Smooth muscle cell (in vitro differentiated cells): Measurements from ENCODE around the gene CKAP2. TPM values are rescaled to one million over a fixed set of nuclear protein-coding genes. Genes with fewer than 3 reads are reported as not detected.
"Not testable (repeated sequence)": the region's sequence is repeated elsewhere in the genome, so short reads cannot be mapped to it uniquely, and the experiment has no call there.

ENCODE experiments used
- DNase-seq: peaks from one replicate; lab custom pipeline; 2025; ENCODE audit not compliant: unreplicated experiment; lab: John Stamatoyannopoulos, UW
- H2AFZ ChIP-seq: fragments of 200-600 bp; sonication (generic); 2 replicates; pipeline ENCODE4 v1.6.0; 2016; ENCODE audit warnings: antibody characterized with exemption, low read depth, mild to moderate bottlenecking
- H3F3A ChIP-seq: fragments of 200-600 bp; sonication (generic); 2 replicates; pipeline ENCODE4 v1.6.0; 2017; ENCODE audit warnings: antibody characterized with exemption, low read depth
- H3K27ac ChIP-seq: fragments of 200-600 bp; sonication (generic); 2 replicates; pipeline ENCODE4 v1.5.1; 2016; ENCODE audit warnings: low read depth, mild to moderate bottlenecking
- H3K27me3 ChIP-seq: fragments of 200-600 bp; sonication (generic); 2 replicates; pipeline ENCODE4 v1.6.1; 2016; ENCODE audit warnings: low read depth, mild to moderate bottlenecking
- H3K36me3 ChIP-seq: fragments of 200-600 bp; sonication (generic); 2 replicates; pipeline ENCODE4 v1.5.1; 2016; ENCODE audit warnings: low read depth
- H3K4me1 ChIP-seq: fragments of 200-600 bp; sonication (generic); 2 replicates; pipeline ENCODE4 v1.5.1; 2016; ENCODE audit warnings: low read depth
- H3K4me2 ChIP-seq: fragments of 200-600 bp; sonication (generic); 2 replicates; pipeline ENCODE4 v1.6.0; 2016; ENCODE audit warnings: mild to moderate bottlenecking
- H3K4me3 ChIP-seq: fragments of 200-600 bp; sonication (generic); 2 replicates; pipeline ENCODE4 v1.5.1; 2016; ENCODE audit warnings: mild to moderate bottlenecking
- H3K79me2 ChIP-seq: fragments of 200-600 bp; sonication (generic); 2 replicates; pipeline ENCODE4 v1.6.0; 2016; ENCODE audit warnings: low read depth, mild to moderate bottlenecking
- H3K9ac ChIP-seq: fragments of 200-600 bp; sonication (generic); 2 replicates; pipeline ENCODE4 v1.6.0; 2016; ENCODE audit warnings: low read depth
- H3K9me3 ChIP-seq: fragments of 200-600 bp; sonication (generic); replicated peaks from 2 replicates; pipeline ENCODE4 v1.5.1; 2016; ENCODE audit warnings: low read depth
- H4K20me1 ChIP-seq: fragments of 200-600 bp; sonication (generic); 2 replicates; pipeline ENCODE4 v1.6.0; 2016; ENCODE audit warnings: low read depth
- WGBS: methylation state at CpG from one replicate; pipeline ENCODE4 v1.1.7; 2016; ENCODE audit warnings: low lambda C conversion rate; 5-methylcytosine and 5-hydroxymethylcytosine counted together
- polyA plus RNA-seq: library from polyadenylated mRNA; unstranded; fragments of >200 nt; fragmentation: Nextera tagmentation; extraction: Ambion mirVana; gene quantifications from 2 replicates; pipeline ENCODE4 v1.2.1, GENCODE V29; 2016
- total RNA-seq: library from RNA; depleted of rRNA; stranded (reverse); fragments of >200 nt; gene quantifications from 2 replicates; pipeline ENCODE4 v1.2.3, GENCODE V29; 2014

The CKAP2 gene
- total and polyA plus RNA-seq, 2 experiments from 2014 or later: 11.8 to 19.6 TPM

DNA sequence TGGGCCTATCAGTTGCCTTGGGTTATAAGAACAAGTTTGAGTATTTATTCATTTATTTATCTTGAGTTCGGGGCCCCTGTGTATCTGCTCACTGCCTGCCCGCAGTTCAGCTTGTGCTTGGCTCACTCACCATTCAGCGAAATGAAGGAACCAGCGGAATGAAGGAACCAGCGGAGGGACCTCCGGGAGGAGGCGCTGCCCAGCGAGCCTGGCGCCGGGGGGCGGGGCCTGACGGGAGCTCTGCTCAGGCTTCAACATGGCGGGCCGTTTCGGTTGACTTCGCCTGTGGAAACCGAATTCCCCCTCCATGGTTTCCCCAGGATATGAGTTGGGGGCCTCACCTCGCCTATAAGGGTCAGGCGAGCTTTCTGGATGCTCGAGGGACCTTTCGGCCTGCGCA, 33.5 kb downstream of the CKAP2 start:
- not testable (repeated sequence) for H3K27me3 ChIP-seq, H3K79me2 ChIP-seq, H3K27ac ChIP-seq, H3K36me3 ChIP-seq, H3K9me3 ChIP-seq, H3K9ac ChIP-seq, H3K4me2 ChIP-seq, H3F3A ChIP-seq, H2AFZ ChIP-seq, H4K20me1 ChIP-seq, H3K4me3 ChIP-seq, H3K4me1 ChIP-seq, DNase-seq
- no CpG with 5 or more reads among the region's 22 CpGs for WGBS

DNA sequence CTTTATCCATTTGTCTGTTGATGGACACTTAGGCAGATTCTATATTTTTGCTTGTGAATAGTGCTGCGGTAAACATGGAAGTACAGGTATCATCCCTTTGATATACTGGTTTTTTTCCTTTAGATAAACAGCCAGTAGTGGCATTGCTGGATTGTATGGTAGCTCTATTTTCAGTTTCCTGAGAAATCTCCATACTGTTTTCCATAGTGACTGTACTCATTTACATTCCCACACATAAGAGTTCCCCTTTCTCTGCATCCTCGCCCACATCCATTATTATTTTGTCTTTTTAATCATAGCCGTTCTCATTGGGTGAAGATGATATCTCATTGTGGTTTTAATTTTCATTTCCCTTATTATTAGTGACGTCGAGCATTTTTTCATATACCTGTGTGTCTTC, 35.7 kb downstream of the CKAP2 start:
- 100% methylated on average over 2 of the region's 5 CpGs for WGBS
- not testable (repeated sequence) for H2AFZ ChIP-seq, H3K4me3 ChIP-seq, H3K36me3 ChIP-seq, H3K79me2 ChIP-seq, H3K4me1 ChIP-seq, H4K20me1 ChIP-seq, DNase-seq, H3K9me3 ChIP-seq, H3K27me3 ChIP-seq, H3K27ac ChIP-seq, H3F3A ChIP-seq, H3K9ac ChIP-seq, H3K4me2 ChIP-seq

DNA sequence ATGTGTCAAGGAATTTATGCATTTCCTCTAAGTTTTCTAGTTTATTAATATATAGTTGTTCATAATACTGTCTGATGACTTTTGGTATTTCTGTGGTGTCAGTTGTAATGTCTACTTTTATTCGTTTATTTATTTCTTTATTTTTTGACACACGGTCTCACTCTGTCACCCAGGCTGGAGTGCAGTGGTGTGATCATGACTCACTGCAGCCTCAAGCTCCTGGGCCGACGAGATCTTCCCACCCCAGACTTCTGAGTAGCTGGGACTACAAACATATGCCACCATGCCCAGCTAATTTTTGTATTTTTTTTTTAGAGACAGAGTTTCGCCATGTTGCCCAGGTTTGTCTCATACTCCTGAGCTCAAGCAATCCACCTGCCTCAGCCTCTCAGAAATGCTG, 39.0 kb downstream of the CKAP2 start:
- not testable (repeated sequence) for H3K9me3 ChIP-seq, H3F3A ChIP-seq, DNase-seq, H3K9ac ChIP-seq, H3K27me3 ChIP-seq, H3K4me3 ChIP-seq, H3K4me1 ChIP-seq, H2AFZ ChIP-seq, H4K20me1 ChIP-seq, H3K79me2 ChIP-seq, H3K27ac ChIP-seq, H3K36me3 ChIP-seq, H3K4me2 ChIP-seq
- WGBS: 65% methylated on average over 5 of the region's 5 CpGs

DNA sequence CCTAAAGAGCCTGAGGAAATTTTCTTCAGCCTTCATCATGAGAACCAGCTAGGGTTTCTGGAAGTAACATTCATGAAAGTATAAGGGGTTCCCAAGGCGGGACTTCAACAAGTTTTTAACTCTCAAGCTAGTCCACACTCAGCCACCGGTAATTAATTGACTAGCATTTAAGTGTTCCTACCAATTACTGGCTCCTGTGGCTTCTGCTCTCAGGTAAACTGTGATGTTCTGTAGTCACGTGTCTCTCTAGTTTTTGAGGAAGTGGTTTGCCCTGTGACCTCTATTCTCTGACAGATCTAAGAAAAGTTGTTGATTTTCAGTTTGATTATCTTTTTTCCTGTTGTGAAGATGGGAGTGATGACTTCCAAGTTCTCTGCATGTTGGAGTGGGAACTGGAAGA, 42.7 kb downstream of the CKAP2 start:
- not testable (repeated sequence) for H4K20me1 ChIP-seq, H2AFZ ChIP-seq, H3K27me3 ChIP-seq, H3K4me1 ChIP-seq, H3K9ac ChIP-seq, H3F3A ChIP-seq, H3K4me3 ChIP-seq, H3K9me3 ChIP-seq, H3K27ac ChIP-seq, H3K4me2 ChIP-seq, H3K36me3 ChIP-seq, DNase-seq, H3K79me2 ChIP-seq
- WGBS: 86% methylated on average over 3 of the region's 3 CpGs

DNA sequence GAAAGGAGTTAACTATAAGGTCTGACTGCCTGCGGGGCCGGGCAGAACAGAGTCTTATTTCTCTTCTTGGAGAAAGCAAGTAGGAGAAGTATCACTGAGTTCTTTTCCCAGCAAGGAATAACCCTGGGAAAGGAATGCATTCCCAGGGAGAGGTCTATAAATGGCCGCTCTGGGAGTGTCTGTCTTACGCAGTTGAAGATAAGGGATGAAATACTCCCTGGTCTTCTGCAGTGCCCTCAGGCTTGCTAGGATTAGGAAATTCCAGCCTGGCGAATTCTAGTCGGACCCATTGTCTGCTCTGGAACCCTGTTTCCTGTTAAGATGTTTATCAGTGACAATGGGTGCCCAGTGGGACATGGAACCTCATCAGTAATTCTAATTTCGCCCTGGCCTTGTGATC, 47.0 kb downstream of the CKAP2 start:
- H3K9ac ChIP-seq, H3K79me2 ChIP-seq, H3K4me3 ChIP-seq, H3K9me3 ChIP-seq, H3K4me1 ChIP-seq, H3F3A ChIP-seq, H2AFZ ChIP-seq, H3K4me2 ChIP-seq, DNase-seq, H3K27me3 ChIP-seq, H4K20me1 ChIP-seq, H3K36me3 ChIP-seq, H3K27ac ChIP-seq: not testable (repeated sequence)
- 85% methylated on average over 7 of the region's 7 CpGs for WGBS

DNA sequence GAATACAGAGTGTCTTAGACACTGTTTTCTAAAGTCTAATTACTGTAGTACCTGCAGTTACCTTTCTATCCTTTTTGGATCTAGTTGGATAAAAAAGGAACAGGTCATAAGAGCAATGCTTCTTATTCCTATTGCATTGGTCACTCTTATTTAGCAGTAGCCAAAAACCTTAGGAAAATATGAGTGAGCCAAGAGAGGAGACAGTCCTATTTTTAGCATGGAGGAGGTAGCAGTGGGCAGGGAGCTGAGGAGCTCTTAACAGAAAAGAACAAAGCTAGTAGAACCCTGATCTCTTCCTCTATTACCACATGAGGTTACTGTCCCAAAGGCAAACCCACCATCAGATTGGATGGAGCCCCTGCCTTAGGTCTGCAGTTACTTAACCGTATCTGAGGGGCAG, 50.6 kb downstream of the CKAP2 start:
- H3K4me1 ChIP-seq, H2AFZ ChIP-seq, H3K9ac ChIP-seq, H3K4me3 ChIP-seq, H3F3A ChIP-seq, H3K79me2 ChIP-seq, H3K9me3 ChIP-seq, H3K4me2 ChIP-seq, H4K20me1 ChIP-seq, DNase-seq, H3K27me3 ChIP-seq, H3K27ac ChIP-seq, H3K36me3 ChIP-seq: not testable (repeated sequence)
- no CpG with 5 or more reads among the region's 1 CpG for WGBS

DNA sequence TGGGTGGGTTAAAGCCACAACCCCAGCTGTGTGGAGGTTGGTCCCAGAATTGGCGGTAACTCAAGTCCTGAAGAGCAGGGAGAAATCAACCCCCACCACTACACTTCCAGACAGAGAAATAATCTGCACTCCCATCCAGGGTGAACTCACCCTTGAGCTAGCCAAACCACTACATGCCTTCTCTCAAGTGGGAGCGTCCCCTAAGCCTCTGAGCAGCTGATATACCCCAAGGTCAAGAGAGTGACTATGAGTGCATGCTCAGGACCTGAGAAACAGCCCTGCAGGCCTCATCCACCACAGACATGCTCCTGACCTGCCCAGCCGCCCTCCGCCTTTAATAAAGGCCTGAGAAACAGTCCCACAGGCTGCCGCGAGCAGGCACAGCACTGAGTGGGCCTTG, 54.3 kb downstream of the CKAP2 start:
- H3K4me3 ChIP-seq, H3K27ac ChIP-seq, H3K9ac ChIP-seq, H3F3A ChIP-seq, H2AFZ ChIP-seq, H3K9me3 ChIP-seq, H3K4me2 ChIP-seq, DNase-seq, H3K36me3 ChIP-seq, H3K27me3 ChIP-seq, H4K20me1 ChIP-seq, H3K4me1 ChIP-seq, H3K79me2 ChIP-seq: not testable (repeated sequence)
- 83% methylated on average over 2 of the region's 6 CpGs for WGBS

DNA sequence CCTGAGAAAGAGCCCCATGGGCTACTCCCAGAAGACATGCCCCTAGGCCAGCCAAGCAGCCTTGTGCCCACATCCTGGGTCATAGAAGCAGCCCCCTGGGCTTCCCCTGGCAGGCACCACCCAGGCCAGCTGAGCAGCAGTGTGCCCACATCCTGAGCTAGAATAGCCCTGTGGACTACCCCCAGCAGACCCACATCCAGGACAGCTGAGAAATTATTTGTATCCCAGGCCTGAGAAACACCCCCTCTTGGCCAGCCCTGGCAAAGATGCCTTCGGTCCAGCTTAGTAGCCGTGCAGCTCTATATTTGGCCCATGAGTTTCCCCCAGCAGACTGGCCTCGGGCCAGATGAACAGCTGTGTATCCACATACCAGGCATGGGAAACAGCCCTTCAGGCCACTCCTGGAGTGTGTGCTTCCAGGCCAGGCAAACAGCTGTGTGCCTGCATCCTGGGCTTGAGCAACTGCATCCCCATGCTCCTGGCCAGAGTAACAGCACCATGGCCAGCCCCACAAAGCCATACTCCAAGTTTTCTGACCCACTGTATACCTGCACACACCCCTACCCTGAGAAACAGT, 55.0 kb downstream of the CKAP2 start:
- not testable (repeated sequence) for H3K4me1 ChIP-seq, H3K27ac ChIP-seq, H3K9ac ChIP-seq, H3K4me2 ChIP-seq, DNase-seq, H3K4me3 ChIP-seq, H2AFZ ChIP-seq, H3K27me3 ChIP-seq, H3K9me3 ChIP-seq, H3K79me2 ChIP-seq, H4K20me1 ChIP-seq, H3K36me3 ChIP-seq, H3F3A ChIP-seq
- 100% methylated on average over 3 of the region's 3 CpGs for WGBS

DNA sequence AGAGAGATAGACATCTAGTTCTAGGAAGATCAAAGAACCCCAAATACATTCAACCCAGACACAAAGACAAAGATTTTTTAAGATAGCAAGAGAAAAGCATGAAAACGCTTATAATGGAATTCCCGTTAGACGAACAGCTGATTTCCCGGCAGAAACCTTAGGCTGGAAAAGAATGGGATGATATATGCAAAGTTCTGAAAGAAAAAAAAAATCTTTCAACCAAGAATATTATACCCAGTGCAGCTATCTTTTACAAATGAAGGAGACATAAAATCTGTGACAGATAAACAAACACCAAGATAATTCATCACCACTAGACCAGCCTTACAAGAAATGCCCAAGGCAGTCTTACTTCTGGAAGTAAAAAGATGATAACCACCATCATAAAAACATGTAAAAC, 56.3 kb downstream of the CKAP2 start:
- H3K36me3 ChIP-seq, H3K9ac ChIP-seq, H3K9me3 ChIP-seq, H4K20me1 ChIP-seq, H3K4me1 ChIP-seq, DNase-seq, H3F3A ChIP-seq, H3K79me2 ChIP-seq, H2AFZ ChIP-seq, H3K4me2 ChIP-seq, H3K27ac ChIP-seq, H3K4me3 ChIP-seq, H3K27me3 ChIP-seq: not testable (repeated sequence)
- WGBS: 91% methylated on average over 4 of the region's 4 CpGs
